ENCODE data around the gene RHOJ.

DNA sequence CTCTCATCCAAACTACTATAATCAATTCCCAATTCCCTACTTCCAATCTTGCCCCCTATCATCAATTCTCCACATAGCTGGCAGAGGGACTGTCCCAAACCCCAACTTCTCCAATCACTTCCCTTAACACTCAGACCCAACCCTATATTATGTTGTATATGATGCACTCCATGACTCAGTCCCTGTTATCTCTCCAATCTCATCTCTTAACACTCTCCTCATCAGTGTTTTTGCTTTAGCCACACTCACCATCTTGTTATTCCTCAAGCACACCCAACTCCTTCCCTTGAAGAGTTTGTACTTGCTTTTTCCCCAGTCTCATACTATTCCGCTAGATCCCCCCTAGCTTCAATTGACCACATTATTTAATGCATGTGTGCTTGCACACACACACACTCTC, 4.9 kb downstream of the RHOJ start:
- TF ChIP-seq POLR2A (IDR thresholded peaks at IDR 0.05), result no peak
- no peak for TF ChIP-seq CTCF (IDR thresholded peaks at IDR 0.05)

Measured in esophagus squamous epithelium (tissue), 4 donors.